Mammary epithelial cell (primary cell): ENCODE measurements around the gene PGBD2.
"Not testable (repeated sequence)": the region's sequence is repeated elsewhere in the genome, so short reads cannot be mapped to it uniquely, and the experiment has no call there.

Experiments
- EZH2 ChIP-seq: IDR thresholded peaks from 2 replicates; pipeline ENCODE4 v1.6.1; 2012; ENCODE audit warnings: low read length, inconsistent platforms, borderline replicate concordance
- TF ChIP-seq, protein P1 (sequence below), 2 donors: IDR thresholded peaks in 1 of 2; conservative IDR thresholded peaks in 1 of 2; 2 replicates each; pipeline ENCODE4 v1.5.1; 2011 to 2012; ENCODE audit warnings: inconsistent platforms in 2 of 2, low read length in 2 of 2, mild to moderate bottlenecking in 2 of 2, control low read depth in 1 of 2, low read depth in 1 of 2; ENCODE audit not compliant: insufficient read depth in 1 of 2; ENCODE audit errors: extremely low read depth in 1 of 2

GRCh38 chr1:248938173-248938809, 32.3 kb downstream of the PGBD2 start:
- TF ChIP-seq, protein P1, sequence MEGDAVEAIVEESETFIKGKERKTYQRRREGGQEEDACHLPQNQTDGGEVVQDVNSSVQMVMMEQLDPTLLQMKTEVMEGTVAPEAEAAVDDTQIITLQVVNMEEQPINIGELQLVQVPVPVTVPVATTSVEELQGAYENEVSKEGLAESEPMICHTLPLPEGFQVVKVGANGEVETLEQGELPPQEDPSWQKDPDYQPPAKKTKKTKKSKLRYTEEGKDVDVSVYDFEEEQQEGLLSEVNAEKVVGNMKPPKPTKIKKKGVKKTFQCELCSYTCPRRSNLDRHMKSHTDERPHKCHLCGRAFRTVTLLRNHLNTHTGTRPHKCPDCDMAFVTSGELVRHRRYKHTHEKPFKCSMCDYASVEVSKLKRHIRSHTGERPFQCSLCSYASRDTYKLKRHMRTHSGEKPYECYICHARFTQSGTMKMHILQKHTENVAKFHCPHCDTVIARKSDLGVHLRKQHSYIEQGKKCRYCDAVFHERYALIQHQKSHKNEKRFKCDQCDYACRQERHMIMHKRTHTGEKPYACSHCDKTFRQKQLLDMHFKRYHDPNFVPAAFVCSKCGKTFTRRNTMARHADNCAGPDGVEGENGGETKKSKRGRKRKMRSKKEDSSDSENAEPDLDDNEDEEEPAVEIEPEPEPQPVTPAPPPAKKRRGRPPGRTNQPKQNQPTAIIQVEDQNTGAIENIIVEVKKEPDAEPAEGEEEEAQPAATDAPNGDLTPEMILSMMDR (conservative IDR thresholded peaks at IDR 0.05 in 1 of 2, IDR thresholded peaks at IDR 0.05 in 1 of 2; ENCODE audit: extremely low read depth in 1 of 2, insufficient read depth in 1 of 2, low read depth in 1 of 2, low read length in 2 of 2), result not testable (repeated sequence)
- TF ChIP-seq EZH2, result not testable (repeated sequence)
